A549 (cell line): ENCODE data around the gene KSR1. TPM values are rescaled to one million over a fixed set of nuclear protein-coding genes. Genes with fewer than 3 reads are reported as not detected.

Source experiments
- ATAC-seq, 2 experiments: fragments of 200-7000 bp in 1 of 2; fragments of >200 bp in 1 of 2; cut with Nextera tagmentation in 1 of 2; cut with Tn5 transposase in 1 of 2; 3 replicates each; pipeline versions ENCODE4 v1.8.0 to v1.9.1; 2018 to 2020; ENCODE audit warnings: mild to moderate bottlenecking in 1 of 2, moderate library complexity in 1 of 2
- CTCF ChIA-PET: fragments of 300-600 bp; sonication (Branson Sonifier 250); formaldehyde crosslinking; extraction: SDS; loops from one replicate; lab custom pipeline; 2021; ENCODE audit warnings: antibody characterized with exemption, inconsistent platforms; lab: Yijun Ruan, JAX
- POLR2A ChIA-PET: fragments of 350-600 bp; formaldehyde crosslinking; extraction: SDS; loops from one replicate; lab custom pipeline; 2021; ENCODE audit warnings: antibody characterized with exemption, inconsistent platforms; lab: Yijun Ruan, JAX
- DNase-seq, 2 experiments: peaks; one replicate each; pipeline versions ENCODE4 v3.0.0 to v3.0.0-alpha.2; 2011 to 2016; ENCODE audit warnings: low read depth in 1 of 2, low spot score in 1 of 2
- FAIRE-seq: peaks from 2 replicates; lab custom pipeline; 2011; peaks lifted over from hg19 to GRCh38; lab: Jason Lieb, UNC
- H3K27ac ChIP-seq, 2 experiments: fragments of >200 bp; sonication (Bioruptor Twin); formaldehyde crosslinking; 3 replicates each; pipeline ENCODE4 v1.5.1; 2016 to 2017
- H3K4me1 ChIP-seq: fragments of >200 bp; sonication (Bioruptor Twin); formaldehyde crosslinking; 3 replicates; pipeline ENCODE4 v1.6.1; 2016
- H3K4me2 ChIP-seq: fragments of >200 bp; sonication (Bioruptor Twin); formaldehyde crosslinking; 3 replicates; pipeline ENCODE4 v1.6.1; 2016
- H3K4me3 ChIP-seq: fragments of >200 bp; sonication (Bioruptor Twin); formaldehyde crosslinking; 3 replicates; pipeline ENCODE4 v1.5.1; 2016
- H3K9me3 ChIP-seq: fragments of >200 bp; sonication (Bioruptor Twin); formaldehyde crosslinking; 3 replicates; pipeline ENCODE4 v1.6.1; 2016
- ATOH8 ChIP-seq: fragments of 250-450 bp; sonication (Bioruptor Pico); IDR thresholded peaks from 2 replicates; pipeline ENCODE4 v1.5.0; 2020; ENCODE audit warnings: low read depth, mild to moderate bottlenecking, moderate library complexity
- CHD2 ChIP-seq: fragments of 150-350 bp; IDR thresholded peaks from 2 replicates; pipeline ENCODE4 v1.6.1; 2014; ENCODE audit warnings: low read length; ENCODE audit not compliant: partially characterized antibody
- CTCF ChIP-seq: fragments of >200 bp; sonication (Bioruptor Twin); formaldehyde crosslinking; IDR thresholded peaks from 3 replicates; pipeline ENCODE4 v1.5.1; 2016
- EHMT2 ChIP-seq: fragments of 200-600 bp; sonication (generic); IDR thresholded peaks from 2 replicates; pipeline ENCODE4 v1.6.1; 2016; ENCODE audit warnings: antibody characterized with exemption, low read depth, mild to moderate bottlenecking, moderate library complexity
- ESRRA ChIP-seq: fragments of 150-350 bp; IDR thresholded peaks from 2 replicates; pipeline ENCODE4 v1.6.1; 2014; ENCODE audit warnings: mild to moderate bottlenecking, low read length, borderline replicate concordance
- FOSL2 ChIP-seq, 2 experiments: fragments of 450-650 bp in 1 of 2; fragments of >200 bp in 1 of 2; sonication (Bioruptor Twin) in 1 of 2; formaldehyde crosslinking; IDR thresholded peaks; 2 replicates each; pipeline versions ENCODE4 v1.5.0 to v1.6.1; 2016 to 2020; ENCODE audit warnings: mild to moderate bottlenecking in 1 of 2, moderate library complexity in 1 of 2
- HDAC2 ChIP-seq: fragments of 200-600 bp; sonication (generic); IDR thresholded peaks from 2 replicates; pipeline ENCODE4 v1.6.1; 2016
- HOXB13 ChIP-seq: fragments of 250-450 bp; sonication (Bioruptor Pico); IDR thresholded peaks from 2 replicates; pipeline ENCODE4 v1.5.0; 2020; ENCODE audit warnings: low read depth, mild to moderate bottlenecking, moderate library complexity
- JUN ChIP-seq, 2 experiments: fragments of >200 bp; sonication (Bioruptor Twin); formaldehyde crosslinking; IDR thresholded peaks; 2 replicates in 1 of 2; 3 replicates in 1 of 2; pipeline ENCODE4 v1.6.1; 2016 to 2017
- MAFK ChIP-seq: fragments of 450-650 bp; IDR thresholded peaks from 2 replicates; pipeline ENCODE4 v1.6.1; 2014; ENCODE audit not compliant: partially characterized antibody
- NFE2L2 ChIP-seq: fragments of 150-350 bp; conservative IDR thresholded peaks from 2 replicates; pipeline ENCODE4 v1.6.1; 2014; ENCODE audit warnings: low read length
- NPAS2 ChIP-seq: fragments of 250-450 bp; sonication (Bioruptor Pico); IDR thresholded peaks from 2 replicates; pipeline ENCODE4 v1.8.0; 2022; ENCODE audit warnings: mild to moderate bottlenecking, moderate library complexity, borderline replicate concordance
- NR3C1 ChIP-seq: fragments of >200 bp; sonication (Bioruptor Twin); formaldehyde crosslinking; IDR thresholded peaks from 3 replicates; pipeline ENCODE4 v1.6.1; 2017
- SMC3 ChIP-seq: fragments of >200 bp; sonication (Bioruptor Twin); formaldehyde crosslinking; IDR thresholded peaks from 3 replicates; pipeline ENCODE4 v1.6.1; 2018; ENCODE audit warnings: inconsistent platforms
- TFCP2L1 ChIP-seq: fragments of 250-450 bp; sonication (Bioruptor Pico); IDR thresholded peaks from 2 replicates; pipeline ENCODE4 v1.5.0; 2021; ENCODE audit warnings: mild to moderate bottlenecking
- TP53 ChIP-seq: fragments of 250-450 bp; sonication (Bioruptor Pico); IDR thresholded peaks from 2 replicates; pipeline ENCODE4 v1.5.0; 2021; ENCODE audit warnings: mild to moderate bottlenecking, moderate library complexity
- USF2 ChIP-seq: fragments of 450-650 bp; IDR thresholded peaks from 2 replicates; pipeline ENCODE4 v1.6.1; 2014; ENCODE audit warnings: antibody characterized with exemption
- ZSCAN20 ChIP-seq: fragments of 250-450 bp; sonication (Bioruptor Pico); IDR thresholded peaks from 2 replicates; pipeline ENCODE4 v1.8.0; 2022; ENCODE audit warnings: mild to moderate bottlenecking, moderate library complexity
- WGBS: methylation state at CpG from one replicate; pipeline ENCODE4 v1.1.6; 2017; ENCODE audit errors: missing lambda C conversion rate; 5-methylcytosine and 5-hydroxymethylcytosine counted together
- polyA plus RNA-seq, 4 experiments: library from polyadenylated mRNA; depleted of rRNA in 3 of 4; stranded (reverse); fragments of >200 nt; fragmentation: RNase III in 1 of 4; extraction: RNeasy Plus Mini Kit Qiagen cat#74134 plus additional on column Dnase treatment in 1 of 4; gene quantifications; 2 replicates in 3 of 4; 3 replicates in 1 of 4; pipeline ENCODE4 v1.2.3, GENCODE V29; 2011 to 2017

Gene KSR1
- polyA plus RNA-seq, 2 of the 4 experiments (the other 2 are of a cell fraction): 13.3 to 14.6 TPM

DNA sequence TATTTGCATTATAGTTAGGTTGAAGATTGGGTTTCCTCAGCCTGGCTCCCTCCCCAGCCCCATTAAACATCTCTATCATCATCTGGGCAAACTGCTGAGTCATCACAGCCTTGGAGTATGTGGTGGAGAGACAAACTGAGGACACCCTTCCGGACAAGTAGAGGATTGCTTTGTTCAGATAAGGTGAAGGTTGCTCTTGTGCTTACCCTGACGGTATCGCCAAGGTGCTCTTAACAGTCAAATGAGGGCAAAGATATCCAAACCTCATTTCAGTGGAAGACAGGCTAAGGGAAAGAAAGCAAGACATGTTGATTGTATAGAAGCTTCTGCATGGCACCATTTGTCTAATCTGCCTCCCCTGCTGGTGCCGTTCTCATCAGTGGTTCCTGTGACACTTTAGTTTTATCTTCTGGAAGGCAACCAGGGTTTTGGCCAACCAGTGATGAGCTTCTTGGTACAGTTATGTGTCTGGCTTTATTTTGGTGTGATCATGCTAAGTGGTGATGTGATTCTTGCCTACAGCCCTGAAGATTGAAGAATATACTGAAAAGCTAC, 117.8 kb downstream of the KSR1 start:
- no peak overlapping the region for H3K4me3 ChIP-seq
- peaks cover 86% of the 10 kb centered on the region for H3K4me1 ChIP-seq
- 85% methylated on average over 4 of the region's 4 CpGs for WGBS
- H3K27ac ChIP-seq: peak overlapping the region; percentile 10 to 87
- H3K4me2 ChIP-seq: no peak overlapping the region; the same call in 2 of the 3 replicates
- POLR2A ChIA-PET: no interaction called here
- TF ChIP-seq TFCP2L1 (CRISPR knock-in tag): no peak
- TF ChIP-seq MAFK: peak; percentile 99
- no peak for TF ChIP-seq USF2
- peak; percentile 94 for TF ChIP-seq NFE2L2
- TF ChIP-seq FOSL2 (IDR thresholded peaks at IDR 0.05): no peak
- 0 out of 2 replicates have a peak, but pooled peaks have one; percentile 19 for TF ChIP-seq FOSL2 (CRISPR knock-in tag; IDR thresholded peaks at IDR 0.05)
- TF ChIP-seq ZSCAN20 (CRISPR knock-in tag): no peak
- H3K9me3 ChIP-seq: no peaks in the 10 kb centered on the region
- CTCF ChIA-PET: interaction anchor here (0.6 to 25.8 kb wide), 10 partner anchors 10 to 337 kb away, joined by 3 to 523 read pairs (median 4); partner anchors contain the start of gene KSR1
- no peak for ATAC-seq
- DNase-seq: peak in 1 of 2 experiments; percentile 42
- no peak for FAIRE-seq

DNA sequence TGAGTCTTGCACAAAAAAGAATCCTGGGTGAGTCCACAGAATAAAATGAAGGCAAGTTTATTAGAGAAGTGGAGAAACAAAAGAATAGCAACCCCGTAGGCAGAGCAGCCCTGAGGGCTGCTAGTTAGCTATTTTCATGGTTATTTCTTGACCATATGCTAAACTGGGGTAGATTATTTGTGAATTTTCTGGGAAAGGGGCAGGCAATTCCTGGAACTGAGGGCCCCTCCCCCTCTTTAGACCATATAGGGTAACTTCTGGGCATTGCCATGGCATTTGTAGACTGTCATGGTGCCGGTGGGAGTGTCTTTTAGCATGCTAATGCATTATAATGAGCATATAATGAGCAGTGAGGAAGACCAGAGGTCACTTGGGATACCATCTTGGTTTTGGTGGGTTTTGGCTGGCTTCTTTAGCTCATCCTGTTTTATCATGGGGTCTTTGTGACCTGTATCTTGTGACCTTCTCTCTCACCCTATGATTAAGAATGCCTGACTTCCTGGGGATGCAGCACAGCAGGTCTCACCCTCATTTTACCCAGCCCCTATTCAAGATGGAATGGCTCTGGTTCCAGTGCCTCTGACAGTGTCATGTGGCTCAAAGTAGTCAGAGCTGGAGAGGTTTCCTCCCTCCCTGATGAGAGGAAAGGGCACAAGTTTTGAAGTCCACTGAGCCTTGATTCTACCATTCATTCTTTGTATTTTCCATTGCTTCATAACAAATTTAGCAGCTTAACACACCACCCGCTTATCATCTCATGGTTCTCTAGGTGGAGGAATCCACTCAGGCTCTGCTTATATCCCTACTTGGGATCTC, 119.1 kb downstream of the KSR1 start:
- no peak overlapping the region for H3K4me2 ChIP-seq
- ChIA-PET CTCF (interaction anchor here (0.9 to 25.8 kb wide), 8 partner anchors 9 to 338 kb away, joined by 3 to 523 read pairs (median 4); partner anchors contain the start of gene KSR1), POLR2A (no interaction called here)
- no peak overlapping the region for H3K4me3 ChIP-seq
- TF ChIP-seq TFCP2L1 (CRISPR knock-in tag) (no peak), ESRRA (no peak), HDAC2 (no peak)
- no peak for DNase-seq
- no peak for ATAC-seq
- peak overlapping the region; percentile 64 to 87; a peak in 4 of 6 replicates for H3K27ac ChIP-seq
- FAIRE-seq: peak; percentile 13
- peaks cover 81% of the 10 kb centered on the region for H3K4me1 ChIP-seq
- no peaks in the 10 kb centered on the region for H3K9me3 ChIP-seq
- 96% methylated on average over 3 of the region's 3 CpGs for WGBS

GRCh38 chr17:27575912-27576252, 119.6 kb downstream of the KSR1 start:
- CTCF ChIA-PET: interaction anchor here (0.9 to 25.8 kb wide), 5 partner anchors 9 to 81 kb away, joined by 3 to 523 read pairs (median 8); no protein-coding TSS in a partner anchor
- TF ChIP-seq NR3C1 (no peak), CTCF (no peak), CHD2 (no peak), NPAS2 (CRISPR knock-in tag) (no peak), JUN (IDR thresholded peaks at IDR 0.05) (no peak), SMC3 (no peak), EHMT2 (no peak), ATOH8 (no peak), FOSL2 (IDR thresholded peaks at IDR 0.05) (no peak), FOSL2 (CRISPR knock-in tag; IDR thresholded peaks at IDR 0.05) (no peak), ZSCAN20 (CRISPR knock-in tag) (no peak), HOXB13 (CRISPR knock-in tag) (no peak), TP53 (CRISPR knock-in tag) (no peak)
- ATAC-seq: no peak
- Histone ChIP-seq H3K27ac (peak overlapping the region; percentile 64 to 87), H3K4me2 (peak overlapping the region; percentile 50; the same call in 2 of the 3 replicates), H3K4me3 (no peak overlapping the region), H3K4me1 (peaks cover 81% of the 10 kb centered on the region), H3K9me3 (no peaks in the 10 kb centered on the region)
- no peak for FAIRE-seq
- 97% methylated on average over 2 of the region's 2 CpGs for WGBS
- POLR2A ChIA-PET: no interaction called here
- no peak for DNase-seq
